PFSK-1 (cell line): ENCODE data around the gene HGF. TPM values are rescaled to one million over a fixed set of nuclear protein-coding genes. Genes with fewer than 3 reads are reported as not detected.

Experiments
- FOXP2 ChIP-seq: optimal IDR thresholded peaks from 2 replicates; pipeline ENCODE3; 2011; ENCODE audit warnings: borderline replicate concordance, control low read depth, inconsistent platforms; ENCODE audit not compliant: insufficient read depth; ENCODE audit errors: extremely low read length, extremely low read depth
- POLR2AphosphoS5 ChIP-seq: IDR thresholded peaks from 2 replicates; pipeline ENCODE4 v1.6.1; 2012; ENCODE audit warnings: low read depth, mild to moderate bottlenecking, control low read depth, low read length, moderate library complexity
- REST ChIP-seq, 2 experiments: IDR thresholded peaks; 2 replicates each; pipeline versions ENCODE4 v1.6.1 to v1.8.0; 2011 to 2012; ENCODE audit warnings: low read depth in 2 of 2, low read length in 2 of 2, control low read depth in 1 of 2, inconsistent platforms in 1 of 2, mild to moderate bottlenecking in 1 of 2, moderate library complexity in 1 of 2; ENCODE audit not compliant: insufficient read depth in 1 of 2
- SIN3A ChIP-seq: IDR thresholded peaks from 2 replicates; pipeline ENCODE4 v1.6.1; 2012; ENCODE audit warnings: mild to moderate bottlenecking, low read length, moderate library complexity, borderline replicate concordance; ENCODE audit not compliant: insufficient read depth
- TAF1 ChIP-seq: IDR thresholded peaks from 2 replicates; pipeline ENCODE4 v1.6.1; 2012; ENCODE audit warnings: low read length, control low read depth, borderline replicate concordance; ENCODE audit not compliant: insufficient read depth
- polyA plus RNA-seq: library from polyadenylated mRNA; unstranded; fragments of >200 nt; gene quantifications from one replicate; pipeline ENCODE4 v1.2.1, GENCODE V29; 2012; ENCODE audit warnings: low read depth, missing spikeins; ENCODE audit not compliant: insufficient read length

The HGF gene
- polyA plus RNA-seq = 48.5 TPM

DNA sequence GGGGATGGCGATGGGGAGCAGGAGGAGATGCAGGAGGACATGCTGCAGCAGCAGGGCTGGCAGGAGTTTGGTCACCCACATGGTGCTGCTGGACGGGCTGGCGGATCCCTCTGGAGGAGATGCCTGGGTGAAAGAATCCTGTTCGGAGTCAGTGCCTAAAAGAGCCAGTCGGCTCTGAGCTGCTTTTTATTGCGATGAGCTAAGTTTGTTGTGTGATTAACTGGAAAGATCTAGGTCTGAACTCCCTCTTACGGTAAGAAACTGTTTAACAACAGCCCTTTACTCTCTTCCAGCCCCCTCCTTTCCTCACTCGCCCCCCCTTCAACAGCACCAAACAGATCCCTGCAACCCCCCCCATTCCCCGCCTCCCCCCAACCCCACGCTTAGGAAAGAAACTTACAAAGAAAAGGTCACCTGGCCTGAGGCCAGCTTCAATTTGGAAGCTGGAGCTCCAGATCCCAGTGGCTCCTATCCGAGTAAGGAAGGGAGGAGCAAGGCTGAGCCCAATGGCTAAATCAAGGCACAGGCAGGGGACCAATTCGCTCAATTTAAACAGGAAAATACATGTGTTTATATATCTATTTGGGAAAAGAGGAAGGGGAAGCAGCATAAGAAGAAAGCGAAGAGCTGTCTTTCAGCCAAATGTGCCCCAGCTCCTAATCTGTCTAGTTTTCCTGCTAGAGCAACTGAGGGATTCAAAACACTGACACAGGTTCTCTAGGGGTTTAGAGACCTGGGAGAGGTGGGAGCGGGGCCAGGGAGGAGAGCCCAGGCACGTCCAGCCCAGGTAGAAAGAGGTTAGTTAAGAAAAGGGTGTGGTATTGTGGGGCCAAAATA, at the start of gene HGF:
TSS of gene HGF (minus strand) at position 157 of the 837 bp plus-strand sequence. CDS start at position 81, 76 bp downstream.
- no peak for TF ChIP-seq REST (IDR thresholded peaks at IDR 0.05; ENCODE audit: insufficient read depth in 1 of 2, low read depth in 2 of 2, low read length in 2 of 2)
- no peak for TF ChIP-seq POLR2AphosphoS5
- no peak for TF ChIP-seq TAF1
- TF ChIP-seq SIN3A = no peak
- peak; percentile 24 for TF ChIP-seq FOXP2

GRCh38 chr7:81816312-81816711, 46.5 kb upstream of the HGF start:
- TF ChIP-seq SIN3A (no peak), POLR2AphosphoS5 (no peak), FOXP2 (no peak), TAF1 (no peak), REST (IDR thresholded peaks at IDR 0.05; ENCODE audit: insufficient read depth in 1 of 2, low read depth in 2 of 2, low read length in 2 of 2) (no peak)

- no peak for TF ChIP-seq POLR2AphosphoS5
- TF ChIP-seq TAF1 = no peak
- no peak for TF ChIP-seq FOXP2
- no peak for TF ChIP-seq REST (IDR thresholded peaks at IDR 0.05; ENCODE audit: insufficient read depth in 1 of 2, low read depth in 2 of 2, low read length in 2 of 2)
- TF ChIP-seq SIN3A = no peak
Observed at GRCh38 chr7:81811956-81812865, 42.4 kb upstream of the HGF start.

DNA sequence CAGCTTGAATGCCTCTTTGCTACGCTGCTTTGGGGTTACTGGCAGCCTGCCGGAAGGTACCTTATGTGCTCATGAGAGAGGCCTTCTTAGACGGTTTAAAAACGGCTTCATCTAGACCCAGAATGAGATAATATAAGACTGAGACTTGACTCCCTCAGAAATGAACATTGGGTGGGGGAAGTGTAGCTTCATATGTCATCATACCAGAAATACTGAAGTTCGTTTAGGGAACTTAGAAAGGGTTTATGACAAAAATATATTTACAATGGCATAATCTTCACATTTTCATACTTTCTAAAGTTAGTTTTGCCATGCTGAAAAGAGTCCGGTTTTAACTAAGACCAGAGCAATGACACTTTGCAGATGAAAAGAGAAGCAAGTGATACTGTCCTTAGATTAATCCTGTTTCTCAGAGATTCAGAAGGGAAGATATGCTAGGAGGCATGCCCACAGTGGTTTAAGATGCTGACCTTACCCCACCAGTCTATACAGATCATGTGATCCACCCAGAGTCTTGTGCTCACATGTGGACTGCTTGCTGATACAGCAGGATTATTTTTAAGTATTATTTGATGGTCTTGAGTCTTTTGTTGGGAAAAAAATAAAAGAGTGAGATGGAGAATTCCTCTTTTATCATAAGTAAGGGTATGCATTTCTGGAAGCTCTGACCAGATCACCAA, 40.8 kb upstream of the HGF start:
- no peak for TF ChIP-seq TAF1
- TF ChIP-seq FOXP2 = no peak
- no peak for TF ChIP-seq REST (IDR thresholded peaks at IDR 0.05; ENCODE audit: insufficient read depth in 1 of 2, low read depth in 2 of 2, low read length in 2 of 2)
- no peak for TF ChIP-seq POLR2AphosphoS5
- TF ChIP-seq SIN3A = no peak
